GM23248 (cell line): Measurements from ENCODE around the gene WAC. TPM values are rescaled to one million over a fixed set of nuclear protein-coding genes. Genes with fewer than 3 reads are reported as not detected.

Experiments used
- DNase-seq: peaks from one replicate; pipeline ENCODE4 v3.0.0-alpha.2; 2015
- H2AFZ ChIP-seq: fragments of 200-600 bp; sonication (generic); 2 replicates; pipeline ENCODE4 v1.6.1; 2016; ENCODE audit warnings: antibody characterized with exemption
- H3F3A ChIP-seq: fragments of 200-600 bp; sonication (generic); 2 replicates; pipeline ENCODE4 v1.6.1; 2016; ENCODE audit warnings: mild to moderate bottlenecking, antibody characterized with exemption, mixed run types; ENCODE audit not compliant: insufficient read depth
- H3K27ac ChIP-seq: fragments of 200-600 bp; sonication (generic); 2 replicates; pipeline ENCODE4 v1.5.1; 2016; ENCODE audit warnings: mild to moderate bottlenecking
- H3K27me3 ChIP-seq: fragments of 200-600 bp; sonication (generic); replicated peaks from 2 replicates; pipeline ENCODE4 v1.6.1; 2016; ENCODE audit warnings: mild to moderate bottlenecking; ENCODE audit not compliant: insufficient read depth
- H3K36me3 ChIP-seq: fragments of 200-600 bp; sonication (generic); 2 replicates; pipeline ENCODE4 v1.6.1; 2016; ENCODE audit warnings: low read depth, mild to moderate bottlenecking
- H3K4me1 ChIP-seq: fragments of 200-600 bp; sonication (generic); 2 replicates; pipeline ENCODE4 v1.6.1; 2016; ENCODE audit warnings: mild to moderate bottlenecking; ENCODE audit not compliant: insufficient read depth
- H3K4me2 ChIP-seq: fragments of 200-600 bp; sonication (generic); one replicate; pipeline ENCODE4 v1.6.1; 2016; ENCODE audit warnings: mild to moderate bottlenecking; ENCODE audit not compliant: unreplicated experiment
- H3K4me3 ChIP-seq: fragments of 200-600 bp; sonication (generic); 2 replicates; pipeline ENCODE4 v1.5.1; 2016; ENCODE audit warnings: mild to moderate bottlenecking
- H3K79me2 ChIP-seq: fragments of 200-600 bp; sonication (generic); 2 replicates; pipeline ENCODE4 v1.6.1; 2016; ENCODE audit warnings: mild to moderate bottlenecking; ENCODE audit not compliant: insufficient read depth
- H3K9ac ChIP-seq: fragments of 200-600 bp; sonication (generic); 2 replicates; pipeline ENCODE4 v1.6.1; 2016; ENCODE audit warnings: mild to moderate bottlenecking
- H3K9me2 ChIP-seq: fragments of 200-600 bp; sonication (generic); 2 replicates; pipeline ENCODE4 v1.6.1; 2016; ENCODE audit warnings: mixed run types, mild to moderate bottlenecking, moderate library complexity; ENCODE audit not compliant: insufficient read depth
- H3K9me3 ChIP-seq: fragments of 200-600 bp; sonication (generic); one replicate; pipeline ENCODE4 v1.6.1; 2017; ENCODE audit warnings: low read depth
- H4K20me1 ChIP-seq: fragments of 200-600 bp; sonication (generic); 2 replicates; pipeline ENCODE4 v1.6.0; 2016; ENCODE audit not compliant: insufficient read depth
- EZH2 ChIP-seq: fragments of 200-600 bp; sonication (generic); IDR thresholded peaks from 2 replicates; pipeline ENCODE4 v1.6.1; 2018; ENCODE audit warnings: antibody characterized with exemption, mild to moderate bottlenecking; ENCODE audit not compliant: insufficient read depth, poor library complexity, severe bottlenecking
- EZH2phosphoT487 ChIP-seq: fragments of 200-600 bp; sonication (generic); IDR thresholded peaks from 2 replicates; pipeline ENCODE4 v1.6.1; 2018; ENCODE audit warnings: antibody characterized with exemption, moderate library complexity, mild to moderate bottlenecking, low read depth; ENCODE audit not compliant: insufficient read depth
- WGBS, 2 experiments: methylation state at CpG; one replicate each; pipeline ENCODE4 v1.1.6; 2015 to 2017; ENCODE audit warnings: low lambda C conversion rate in 2 of 2, low coverage in 1 of 2; ENCODE audit errors: missing lambda C conversion rate in 2 of 2; 5-methylcytosine and 5-hydroxymethylcytosine counted together
- in situ Hi-C: fragments of 300-500 bp; cut with MboI; formaldehyde crosslinking; loops from 2 replicates; pipeline ENCODE4 v1.15.0; 2020
- polyA plus RNA-seq: library from polyadenylated mRNA; unstranded; fragments of >200 nt; fragmentation: Nextera tagmentation; extraction: Ambion mirVana; gene quantifications from 2 replicates; pipeline ENCODE4 v1.2.1, GENCODE V29; 2016
- total RNA-seq: library from RNA; depleted of rRNA; stranded (reverse); fragments of >200 nt; shearing (Covaris generic); gene quantifications from 2 replicates; pipeline ENCODE4 v1.2.3, GENCODE V29; 2014

WAC gene
- total and polyA plus RNA-seq, 2 experiments from 2014 or later = 54.3 to 57.5 TPM

- Histone ChIP-seq H3K9ac (no peak overlapping the region), H3K4me1 (peaks cover 23% of the 10 kb centered on the region), H3K27me3 (no peaks in the 10 kb centered on the region), H3K9me2 (no peaks in the 10 kb centered on the region), H2AFZ (no peak overlapping the region), H3F3A (peaks cover 55% of the 10 kb centered on the region), H3K9me3 (no peaks in the 10 kb centered on the region), H3K27ac (peak overlapping the region; percentile 35), H3K4me2 (peak overlapping the region; percentile 39), H4K20me1 (peaks cover 25% of the 10 kb centered on the region), H3K36me3 (peaks cover 69% of the 10 kb centered on the region), H3K79me2 (peaks cover 100% of the 10 kb centered on the region), H3K4me3 (no peak overlapping the region)
- in situ Hi-C loops = no loop called here
- WGBS, 2 experiments = 37 to 52% methylated on average over 5 of the region's 5 CpGs
- TF ChIP-seq EZH2 (no peak), EZH2phosphoT487 (no peak)
- peak; percentile 53 for DNase-seq
Observed at GRCh38 chr10:28587270-28587969, 54.5 kb downstream of the WAC start.

GRCh38 chr10:28587970-28588290, 55.0 kb downstream of the WAC start:
- DNase-seq = peak; percentile 50
- H3K79me2 ChIP-seq = peaks cover 100% of the 10 kb centered on the region

DNA sequence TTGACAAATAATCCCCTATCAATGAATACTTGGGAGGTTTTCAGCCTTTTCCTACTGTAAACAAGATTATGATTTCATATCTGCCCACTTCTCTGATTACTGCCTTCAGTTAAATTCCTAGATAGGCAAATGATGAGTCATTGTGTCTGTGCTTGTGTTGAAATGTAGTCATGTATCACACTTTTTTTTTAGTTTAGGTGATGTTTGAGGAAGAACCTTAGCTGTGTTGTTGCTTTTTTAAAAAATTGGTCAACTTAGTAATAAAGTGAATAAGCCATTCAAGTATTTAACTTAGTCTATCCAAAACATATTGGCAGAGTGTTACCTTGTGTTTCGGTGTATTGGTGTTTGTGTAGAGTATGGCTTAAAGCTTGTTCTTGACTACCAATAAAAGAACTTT, 60.0 kb downstream of the WAC start:
- DNase-seq = peak; percentile 85
- H3K9me3 ChIP-seq = no peaks in the 10 kb centered on the region
- TF ChIP-seq EZH2phosphoT487 (no peak), EZH2 (no peak)
- H3K79me2 ChIP-seq = peaks cover 100% of the 10 kb centered on the region
- H3K27me3 ChIP-seq = no peaks in the 10 kb centered on the region
- H3K4me3 ChIP-seq = no peak overlapping the region
- H4K20me1 ChIP-seq = peaks cover 50% of the 10 kb centered on the region
- in situ Hi-C loops = no loop called here
- no peak overlapping the region for H2AFZ ChIP-seq
- H3K4me1 ChIP-seq = peaks cover 49% of the 10 kb centered on the region
- no peak overlapping the region for H3K4me2 ChIP-seq
- 93 to 94% methylated on average over 1 of the region's 1 CpG for WGBS, 2 experiments
- no peak overlapping the region for H3K9ac ChIP-seq
- H3K36me3 ChIP-seq = peaks cover 66% of the 10 kb centered on the region
- H3K27ac ChIP-seq = peak overlapping the region; percentile 51
- H3K9me2 ChIP-seq = no peaks in the 10 kb centered on the region
- peaks cover 83% of the 10 kb centered on the region for H3F3A ChIP-seq

More at GRCh38 chr10:28587970-28588290, 55.0 kb downstream of the WAC start:
- H2AFZ ChIP-seq = no peak overlapping the region
- H3K27me3 ChIP-seq = no peaks in the 10 kb centered on the region
- in situ Hi-C loops = no loop called here
- H3K36me3 ChIP-seq = peaks cover 70% of the 10 kb centered on the region
- no peak overlapping the region for H3K4me3 ChIP-seq
- no peak for TF ChIP-seq EZH2
- TF ChIP-seq EZH2phosphoT487 = no peak
- peaks cover 29% of the 10 kb centered on the region for H4K20me1 ChIP-seq
- peak overlapping the region; percentile 39 for H3K4me2 ChIP-seq
- H3K9me3 ChIP-seq = no peaks in the 10 kb centered on the region
- no peaks in the 10 kb centered on the region for H3K9me2 ChIP-seq
- WGBS, 2 experiments = 0 to 11% methylated on average over 1 of the region's 1 CpG
- H3F3A ChIP-seq = peaks cover 55% of the 10 kb centered on the region
- H3K27ac ChIP-seq = peak overlapping the region; percentile 35
- no peak overlapping the region for H3K9ac ChIP-seq
- H3K4me1 ChIP-seq = peaks cover 29% of the 10 kb centered on the region

- peaks cover 53% of the 10 kb centered on the region for H4K20me1 ChIP-seq
- no peak overlapping the region for H3K9ac ChIP-seq
- peaks cover 100% of the 10 kb centered on the region for H3K79me2 ChIP-seq
- peaks cover 74% of the 10 kb centered on the region for H3F3A ChIP-seq
- peaks cover 65% of the 10 kb centered on the region for H3K36me3 ChIP-seq
- WGBS, 2 experiments = 97 to 99% methylated on average over 2 of the region's 2 CpGs
- H3K27me3 ChIP-seq = no peaks in the 10 kb centered on the region
- no peak overlapping the region for H3K27ac ChIP-seq
- peaks cover 41% of the 10 kb centered on the region for H3K4me1 ChIP-seq
- DNase-seq = no peak
- no peak overlapping the region for H3K4me3 ChIP-seq
- in situ Hi-C loops = no loop called here
- H2AFZ ChIP-seq = no peak overlapping the region
- H3K4me2 ChIP-seq = no peak overlapping the region
- TF ChIP-seq EZH2phosphoT487 (no peak), EZH2 (no peak)
- H3K9me3 ChIP-seq = no peaks in the 10 kb centered on the region
- H3K9me2 ChIP-seq = no peaks in the 10 kb centered on the region
Observed at GRCh38 chr10:28593811-28594210, 60.9 kb downstream of the WAC start.

DNA sequence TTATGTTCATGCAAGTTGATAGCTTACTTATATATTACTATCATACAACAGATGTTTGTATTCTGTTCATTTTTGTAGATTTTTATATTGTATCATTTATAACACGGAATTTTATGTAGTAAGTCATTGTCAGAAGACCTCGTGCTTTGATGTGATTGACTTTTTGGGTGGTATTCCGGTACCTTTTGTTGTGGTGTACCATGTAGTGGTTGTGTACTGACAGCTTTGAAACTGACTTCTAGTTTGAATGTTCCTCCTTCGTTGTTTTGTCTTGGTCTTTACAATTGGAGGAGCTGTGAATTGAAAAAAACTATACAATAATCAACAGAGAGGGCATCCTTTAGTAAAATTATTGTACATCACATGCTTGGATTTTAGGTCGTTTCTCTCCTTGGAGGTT, 61.5 kb downstream of the WAC start:
- DNase-seq = no peak
- Histone ChIP-seq H3K27me3 (no peaks in the 10 kb centered on the region), H3F3A (peaks cover 69% of the 10 kb centered on the region), H2AFZ (no peak overlapping the region), H3K9ac (no peak overlapping the region), H3K4me1 (peaks cover 37% of the 10 kb centered on the region), H3K9me3 (no peaks in the 10 kb centered on the region), H4K20me1 (peaks cover 54% of the 10 kb centered on the region; the same call in 1 of the 2 replicates), H3K4me3 (no peak overlapping the region), H3K4me2 (no peak overlapping the region), H3K27ac (no peak overlapping the region), H3K9me2 (no peaks in the 10 kb centered on the region), H3K36me3 (peaks cover 60% of the 10 kb centered on the region), H3K79me2 (peaks cover 100% of the 10 kb centered on the region)
- in situ Hi-C loops = no loop called here
- TF ChIP-seq EZH2phosphoT487 (no peak), EZH2 (no peak)
- 80 to 83% methylated on average over 5 of the region's 5 CpGs for WGBS, 2 experiments
